H1 (cell line): ENCODE results near the gene CCDC60. TPM values are rescaled to one million over a fixed set of nuclear protein-coding genes. Genes with fewer than 3 reads are reported as not detected.
A peak's percentile ranks its signal among the peaks of the same experiment; 100 is the strongest.

Experiments used
- CTCF ChIA-PET: fragments of 300-600 bp; sonication (Branson Sonifier 250); formaldehyde crosslinking; loops from one replicate; lab custom pipeline; 2021; ENCODE audit not compliant: partially characterized antibody; lab: Charles Lee
- POLR2A ChIA-PET: fragments of 300-600 bp; sonication (Branson Sonifier 250); formaldehyde crosslinking; loops from one replicate; lab custom pipeline; 2021; ENCODE audit warnings: inconsistent platforms; ENCODE audit not compliant: partially characterized antibody; lab: Charles Lee
- DNase-seq, 2 experiments: peaks; one replicate each; pipeline versions ENCODE4 v3.0.0 to v3.0.0-alpha.2; 2010 to 2022; ENCODE audit warnings: low spot score in 2 of 2, low read depth in 1 of 2, mixed read lengths in 1 of 2
- FAIRE-seq: peaks from 2 replicates; lab custom pipeline; 2011; peaks lifted over from hg19 to GRCh38; lab: Jason Lieb, UNC
- H2AFZ ChIP-seq: 2 replicates; pipeline ENCODE4 v1.8.1; 2012; ENCODE audit warnings: low read length, inconsistent platforms
- H2AK5ac ChIP-seq: 2 replicates; pipeline ENCODE4 v1.6.1; 2013; ENCODE audit warnings: low read depth, low read length
- H2BK120ac ChIP-seq: replicated peaks from 2 replicates; pipeline ENCODE3; 2013; ENCODE audit warnings: low read depth, low read length, inconsistent platforms
- H2BK12ac ChIP-seq: 2 replicates; pipeline ENCODE4 v1.6.1; 2013; ENCODE audit warnings: low read depth, low read length
- H2BK15ac ChIP-seq: 2 replicates; pipeline ENCODE4 v1.6.1; 2013; ENCODE audit warnings: low read length
- H2BK20ac ChIP-seq: 2 replicates; pipeline ENCODE4 v1.6.1; 2013; ENCODE audit warnings: low read length
- H2BK5ac ChIP-seq: 2 replicates; pipeline ENCODE4 v1.6.1; 2013; ENCODE audit warnings: low read depth, low read length
- H3K14ac ChIP-seq: 2 replicates; pipeline ENCODE4 v1.6.1; 2013; ENCODE audit warnings: inconsistent platforms; ENCODE audit not compliant: insufficient read length
- H3K18ac ChIP-seq: 2 replicates; pipeline ENCODE4 v1.6.1; 2013; ENCODE audit warnings: low read length; ENCODE audit errors: extremely low read depth
- H3K23ac ChIP-seq: 2 replicates; pipeline ENCODE4 v1.6.1; 2013; ENCODE audit warnings: inconsistent platforms; ENCODE audit not compliant: insufficient read length
- H3K23me2 ChIP-seq: 2 replicates; pipeline ENCODE4 v1.6.1; 2013; ENCODE audit warnings: low read depth, low read length
- H3K27ac ChIP-seq: 2 replicates; pipeline ENCODE4 v1.6.1; 2011; ENCODE audit warnings: low read depth, low read length, inconsistent platforms
- H3K27me3 ChIP-seq, 4 experiments: replicated peaks in 1 of 4; 1 replicate in 1 of 4; 2 replicates in 3 of 4; pipeline versions ENCODE4 v1.6.1 to v1.8.1; 2011 to 2013; ENCODE audit warnings: low read length in 3 of 4, mild to moderate bottlenecking in 3 of 4, inconsistent platforms in 2 of 4, mixed read lengths in 2 of 4, moderate library complexity in 1 of 4; ENCODE audit not compliant: control insufficient read depth in 3 of 4, insufficient read depth in 3 of 4; ENCODE audit errors: extremely low read depth in 1 of 4
- H3K36me3 ChIP-seq, 4 experiments: 2 replicates each; pipeline versions ENCODE4 v1.6.1 to v1.8.1; 2011 to 2013; ENCODE audit warnings: mild to moderate bottlenecking in 4 of 4, low read length in 3 of 4, moderate library complexity in 2 of 4, control low read depth in 1 of 4, inconsistent platforms in 1 of 4; ENCODE audit not compliant: insufficient read depth in 4 of 4, control insufficient read depth in 2 of 4
- H3K4ac ChIP-seq: replicated peaks from 2 replicates; pipeline ENCODE3; 2013; ENCODE audit warnings: low read length, low read depth, mixed read lengths, inconsistent platforms; ENCODE audit not compliant: insufficient read length
- H3K4me1 ChIP-seq, 4 experiments: replicated peaks in 1 of 4; 1 replicate in 1 of 4; 2 replicates in 3 of 4; pipeline versions ENCODE4 v1.6.1 to v1.8.1; 2011 to 2013; ENCODE audit warnings: low read length in 3 of 4, inconsistent platforms in 2 of 4, mixed read lengths in 1 of 4; ENCODE audit not compliant: insufficient read depth in 4 of 4, control insufficient read depth in 3 of 4
- H3K4me2 ChIP-seq, 2 experiments: 2 replicates each; pipeline versions ENCODE4 v1.6.1 to v1.8.1; 2011 to 2013; ENCODE audit warnings: low read depth in 2 of 2, low read length in 2 of 2, control low read depth in 1 of 2, inconsistent platforms in 1 of 2, mild to moderate bottlenecking in 1 of 2; ENCODE audit not compliant: insufficient read depth in 1 of 2
- H3K4me3 ChIP-seq, 4 experiments: fragments of 200-600, 300-600 bp in 1 of 4; sonication (generic), shearing (Covaris generic), sonication (Bioruptor Twin) in 1 of 4; 2 replicates each; pipeline versions ENCODE4 v1.5.1 to v1.8.1; 2011 to 2016; ENCODE audit warnings: low read length in 4 of 4, low read depth in 3 of 4, control low read depth in 2 of 4, inconsistent platforms in 2 of 4, mild to moderate bottlenecking in 2 of 4, mixed read lengths in 1 of 4, moderate library complexity in 1 of 4; ENCODE audit not compliant: insufficient read depth in 2 of 4; ENCODE audit errors: extremely low read depth in 1 of 4
- H3K56ac ChIP-seq: replicated peaks from 2 replicates; pipeline ENCODE3; 2013; ENCODE audit warnings: low read depth, mild to moderate bottlenecking, mixed read lengths, low read length, inconsistent platforms; ENCODE audit not compliant: insufficient read length
- H3K79me1 ChIP-seq: 2 replicates; pipeline ENCODE4 v1.6.1; 2013; ENCODE audit warnings: low read depth, low read length, control low read depth
- H3K79me2 ChIP-seq, 2 experiments: 2 replicates each; pipeline versions ENCODE4 v1.6.1 to v1.8.1; 2012 to 2013; ENCODE audit warnings: low read length in 2 of 2, mild to moderate bottlenecking in 2 of 2, inconsistent platforms in 1 of 2; ENCODE audit not compliant: insufficient read depth in 2 of 2, control insufficient read depth in 1 of 2
- H3K9ac ChIP-seq, 4 experiments: replicated peaks in 1 of 4; 1 replicate in 1 of 4; 2 replicates in 3 of 4; pipeline versions ENCODE4 v1.6.1 to v1.8.1; 2011 to 2013; ENCODE audit warnings: low read depth in 3 of 4, low read length in 3 of 4, control low read depth in 2 of 4, mild to moderate bottlenecking in 2 of 4, moderate library complexity in 2 of 4, inconsistent platforms in 1 of 4; ENCODE audit errors: extremely low read depth in 1 of 4
- H3K9me3 ChIP-seq, 2 experiments: 2 replicates each; pipeline versions ENCODE4 v1.6.1 to v1.8.1; 2012 to 2013; ENCODE audit warnings: mild to moderate bottlenecking in 2 of 2, moderate library complexity in 2 of 2, control low read depth in 1 of 2, inconsistent platforms in 1 of 2, low read depth in 1 of 2, low read length in 1 of 2, mixed read lengths in 1 of 2; ENCODE audit not compliant: insufficient read depth in 2 of 2
- H4K20me1 ChIP-seq, 2 experiments: replicated peaks in 1 of 2; 2 replicates each; pipeline versions ENCODE3 to v1.8.1; 2011 to 2013; ENCODE audit warnings: inconsistent platforms in 2 of 2, low read length in 2 of 2, mild to moderate bottlenecking in 1 of 2; ENCODE audit not compliant: insufficient read depth in 2 of 2, control insufficient read depth in 1 of 2
- H4K5ac ChIP-seq: 2 replicates; pipeline ENCODE4 v1.6.1; 2013; ENCODE audit warnings: low read length, low read depth, mixed read lengths, inconsistent platforms; ENCODE audit not compliant: insufficient read length
- H4K8ac ChIP-seq: 2 replicates; pipeline ENCODE4 v1.8.0; 2013; ENCODE audit warnings: mild to moderate bottlenecking, moderate library complexity, low read length, inconsistent platforms; ENCODE audit not compliant: insufficient read depth; ENCODE audit errors: extremely low read depth
- H4K91ac ChIP-seq: replicated peaks from 2 replicates; pipeline ENCODE3; 2013; ENCODE audit warnings: low read length, mixed read lengths, inconsistent platforms; ENCODE audit not compliant: insufficient read length
- BACH1 ChIP-seq: IDR thresholded peaks from 2 replicates; pipeline ENCODE4 v1.6.1; 2012; ENCODE audit warnings: low read length, improper control_type of control experiment
- CEBPB ChIP-seq: IDR thresholded peaks from 2 replicates; pipeline ENCODE4 v1.6.1; 2012; ENCODE audit warnings: low read depth, low read length
- GABPA ChIP-seq: IDR thresholded peaks from 2 replicates; pipeline ENCODE4 v1.6.1; 2011; ENCODE audit warnings: mild to moderate bottlenecking, low read length, moderate library complexity, borderline replicate concordance; ENCODE audit not compliant: insufficient read depth
- KDM4A ChIP-seq: IDR thresholded peaks from one replicate; pipeline ENCODE4 v1.7.1; 2012; ENCODE audit warnings: low read depth, mild to moderate bottlenecking, moderate library complexity, low read length, inconsistent platforms; ENCODE audit not compliant: severe bottlenecking
- NANOG ChIP-seq: IDR thresholded peaks from 2 replicates; pipeline ENCODE4 v1.6.1; 2011; ENCODE audit warnings: low read length, low read depth, mild to moderate bottlenecking, inconsistent platforms; ENCODE audit not compliant: insufficient read depth, poor library complexity, severe bottlenecking
- RXRA ChIP-seq: IDR thresholded peaks from 2 replicates; pipeline ENCODE4 v1.6.1; 2011; ENCODE audit warnings: low read depth, mild to moderate bottlenecking, low read length, moderate library complexity; ENCODE audit not compliant: insufficient read depth
- SIN3A ChIP-seq, 2 experiments: IDR thresholded peaks in 1 of 2; conservative IDR thresholded peaks in 1 of 2; 2 replicates each; pipeline ENCODE4 v1.6.1; 2011 to 2012; ENCODE audit warnings: low read length in 2 of 2, improper control_type of control experiment in 1 of 2, low read depth in 1 of 2, mild to moderate bottlenecking in 1 of 2
- TAF7 ChIP-seq: optimal IDR thresholded peaks from 2 replicates; pipeline ENCODE3; 2011; ENCODE audit warnings: low read depth, mild to moderate bottlenecking, inconsistent platforms, low read length, moderate library complexity, borderline replicate concordance
- WGBS, 2 experiments: shearing (Covaris generic) in 1 of 2; methylation state at CpG; one replicate each; pipeline versions ENCODE4 v1.1.6 to v1.1.7; 2013 to 2015; ENCODE audit warnings: low lambda C conversion rate in 2 of 2, mixed read lengths in 2 of 2, inconsistent platforms in 1 of 2, low coverage in 1 of 2, missing lambda C conversion rate in 1 of 2; ENCODE audit not compliant: insufficient replicate concordance in 2 of 2, insufficient coverage in 1 of 2, insufficient read length in 1 of 2; ENCODE audit errors: extremely low coverage in 1 of 2, missing lambda C conversion rate in 1 of 2; 5-methylcytosine and 5-hydroxymethylcytosine counted together
- polyA plus RNA-seq, 7 experiments: library from polyadenylated mRNA; depleted of rRNA in 3 of 7; stranded (reverse) in 5 of 7; unstranded in 2 of 7; fragments of >200 nt in 5 of 7; fragments of 200-250 nt in 2 of 7; gene quantifications; 1 replicate in 5 of 7; 2 replicates in 1 of 7; 4 replicates in 1 of 7; pipeline versions ENCODE4 v1.2.1 to v1.2.3, GENCODE V29; 2011 to 2013; ENCODE audit warnings: missing spikeins in 2 of 7, mixed read lengths in 2 of 7
- total RNA-seq: library from RNA; stranded (reverse); fragmentation: NEBNext Ultra II Directional; extraction: Animal tissue kit (Norgen Biotek cat#: 25700); gene quantifications from 2 replicates; pipeline ENCODE4 v1.2.1, GENCODE V29; 2021
- TF ChIP-seq, protein P1 (sequence below), 3 experiments: IDR thresholded peaks; 1 replicate in 2 of 3; 2 replicates in 1 of 3; pipeline versions ENCODE4 v1.5.1 to v1.6.1; 2011; ENCODE audit warnings: low read length in 3 of 3, mild to moderate bottlenecking in 3 of 3, inconsistent platforms in 2 of 3, low read depth in 1 of 3, moderate library complexity in 1 of 3; ENCODE audit not compliant: insufficient read depth in 1 of 3; ENCODE audit errors: control extremely low read depth in 1 of 3

CCDC60 gene
- total and polyA plus RNA-seq, 2 of the 8 experiments (the other 6 are each of a cell fraction or from before 2014, with no cell fraction given): 0.05 TPM; not detected in 1

DNA sequence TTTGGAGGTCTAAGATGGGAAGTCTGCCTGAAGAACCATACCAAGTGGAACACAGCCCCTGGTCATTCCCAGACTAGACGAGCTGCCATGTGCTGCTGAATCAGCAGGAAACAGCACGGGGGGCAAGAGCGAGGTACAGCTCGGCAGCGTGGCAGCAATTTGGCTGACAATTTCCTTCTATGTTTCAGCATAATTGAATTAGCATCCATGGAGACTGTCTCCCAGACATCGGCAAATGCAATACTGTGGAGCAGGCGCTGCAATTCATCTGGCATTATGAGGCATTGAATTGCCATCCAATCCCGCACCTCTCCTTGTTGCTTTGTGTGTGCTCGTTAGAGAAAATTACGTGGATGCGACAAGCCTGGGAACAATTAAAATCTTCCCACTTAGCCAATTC, 46.0 kb upstream of the CCDC60 start:
- TF ChIP-seq TAF7 (no peak), KDM4A (no peak), GABPA (no peak), RXRA (no peak), SIN3A (conservative IDR thresholded peaks at IDR 0.05 in 1 of 2, IDR thresholded peaks at IDR 0.05 in 1 of 2; ENCODE audit: low read depth in 1 of 2, low read length in 2 of 2) (no peak), BACH1 (no peak), CEBPB (no peak), NANOG (no peak)
- TF ChIP-seq, protein P1, sequence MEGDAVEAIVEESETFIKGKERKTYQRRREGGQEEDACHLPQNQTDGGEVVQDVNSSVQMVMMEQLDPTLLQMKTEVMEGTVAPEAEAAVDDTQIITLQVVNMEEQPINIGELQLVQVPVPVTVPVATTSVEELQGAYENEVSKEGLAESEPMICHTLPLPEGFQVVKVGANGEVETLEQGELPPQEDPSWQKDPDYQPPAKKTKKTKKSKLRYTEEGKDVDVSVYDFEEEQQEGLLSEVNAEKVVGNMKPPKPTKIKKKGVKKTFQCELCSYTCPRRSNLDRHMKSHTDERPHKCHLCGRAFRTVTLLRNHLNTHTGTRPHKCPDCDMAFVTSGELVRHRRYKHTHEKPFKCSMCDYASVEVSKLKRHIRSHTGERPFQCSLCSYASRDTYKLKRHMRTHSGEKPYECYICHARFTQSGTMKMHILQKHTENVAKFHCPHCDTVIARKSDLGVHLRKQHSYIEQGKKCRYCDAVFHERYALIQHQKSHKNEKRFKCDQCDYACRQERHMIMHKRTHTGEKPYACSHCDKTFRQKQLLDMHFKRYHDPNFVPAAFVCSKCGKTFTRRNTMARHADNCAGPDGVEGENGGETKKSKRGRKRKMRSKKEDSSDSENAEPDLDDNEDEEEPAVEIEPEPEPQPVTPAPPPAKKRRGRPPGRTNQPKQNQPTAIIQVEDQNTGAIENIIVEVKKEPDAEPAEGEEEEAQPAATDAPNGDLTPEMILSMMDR (IDR thresholded peaks at IDR 0.05; ENCODE audit: control extremely low read depth in 1 of 3, insufficient read depth in 1 of 3, low read depth in 1 of 3, low read length in 3 of 3): no peak
- H2BK12ac ChIP-seq: no peak overlapping the region
- H3K79me2 ChIP-seq: no peaks in the 10 kb centered on the region
- H3K4me1 ChIP-seq: no peaks in the 10 kb centered on the region
- H3K23ac ChIP-seq: no peak overlapping the region
- 89% methylated on average over 11 of the region's 11 CpGs; no CpG with 5 or more reads in 1 of the 2 experiments for WGBS, 2 experiments
- no peak for DNase-seq
- no peak overlapping the region for H2AK5ac ChIP-seq
- ChIA-PET POLR2A (no interaction called here), CTCF (no interaction called here)
- H3K23me2 ChIP-seq: no peaks in the 10 kb centered on the region
- no peak overlapping the region for H2BK5ac ChIP-seq
- H3K27ac ChIP-seq: no peak overlapping the region
- no peak for FAIRE-seq
- no peak overlapping the region for H2BK120ac ChIP-seq
- no peak overlapping the region for H3K18ac ChIP-seq
- no peak overlapping the region for H3K4me2 ChIP-seq
- H3K79me1 ChIP-seq: no peaks in the 10 kb centered on the region
- H4K8ac ChIP-seq: no peak overlapping the region
- H3K9me3 ChIP-seq: peaks cover 0 to 3% of the 10 kb centered on the region in 2 experiments; a peak in 1 of 4 replicates
- H4K5ac ChIP-seq: no peak overlapping the region
- no peak overlapping the region for H3K56ac ChIP-seq
- H3K27me3 ChIP-seq: no peaks in the 10 kb centered on the region
- peak overlapping the region; percentile 35; the same call in 1 of the 2 replicates for H2AFZ ChIP-seq
- H3K14ac ChIP-seq: no peak overlapping the region
- no peak overlapping the region for H3K4me3 ChIP-seq
- H3K36me3 ChIP-seq: no peaks in the 10 kb centered on the region
- H3K9ac ChIP-seq: no peak overlapping the region
- no peak overlapping the region for H2BK20ac ChIP-seq
- no peak overlapping the region for H3K4ac ChIP-seq
- H4K91ac ChIP-seq: no peak overlapping the region
- no peak overlapping the region for H2BK15ac ChIP-seq
- no peaks in the 10 kb centered on the region for H4K20me1 ChIP-seq
